Trophoblast cell (in vitro differentiated cells and primary cell): Measurements from ENCODE around the gene MARCHF7.

ENCODE experiments used
- DNase-seq, 2 donors: peaks; one replicate each; pipeline ENCODE4 v3.0.0-alpha.2; 2016
- H2AFZ ChIP-seq: 2 replicates; pipeline ENCODE4 v1.6.1; 2013; ENCODE audit warnings: low read length, moderate library complexity, mild to moderate bottlenecking; ENCODE audit not compliant: insufficient read depth, poor library complexity
- H2AK5ac ChIP-seq: 2 replicates; pipeline ENCODE4 v1.6.1; 2013; ENCODE audit warnings: mild to moderate bottlenecking, low read length
- H2BK120ac ChIP-seq: 2 replicates; pipeline ENCODE4 v1.6.1; 2013; ENCODE audit warnings: low read length, mild to moderate bottlenecking, moderate library complexity; ENCODE audit not compliant: insufficient read depth, poor library complexity
- H2BK12ac ChIP-seq: 2 replicates; pipeline ENCODE4 v1.6.1; 2013; ENCODE audit warnings: mild to moderate bottlenecking, low read length, moderate library complexity
- H2BK5ac ChIP-seq: 2 replicates; pipeline ENCODE4 v1.6.1; 2013; ENCODE audit warnings: low read length, low read depth, moderate library complexity, mild to moderate bottlenecking; ENCODE audit not compliant: poor library complexity
- H3K14ac ChIP-seq: 2 replicates; pipeline ENCODE4 v1.6.1; 2013; ENCODE audit warnings: mild to moderate bottlenecking, low read length
- H3K18ac ChIP-seq: 2 replicates; pipeline ENCODE4 v1.6.1; 2013; ENCODE audit warnings: mild to moderate bottlenecking, low read length
- H3K23ac ChIP-seq: 2 replicates; pipeline ENCODE4 v1.6.1; 2013; ENCODE audit warnings: low read length
- H3K27ac ChIP-seq: 2 replicates; pipeline ENCODE4 v1.5.1; 2013; ENCODE audit warnings: low read depth, mild to moderate bottlenecking, inconsistent platforms, low read length, moderate library complexity
- H3K27me3 ChIP-seq: 2 replicates; pipeline ENCODE4 v1.6.1; 2013; ENCODE audit warnings: inconsistent platforms, mild to moderate bottlenecking, low read length, moderate library complexity; ENCODE audit not compliant: insufficient read depth
- H3K36me3 ChIP-seq, 2 experiments: 1 replicate in 1 of 2; 2 replicates in 1 of 2; pipeline ENCODE4 v1.6.1; 2013; ENCODE audit warnings: low read length in 2 of 2, mild to moderate bottlenecking in 2 of 2, moderate library complexity in 1 of 2; ENCODE audit not compliant: insufficient read depth in 2 of 2, control insufficient read depth in 1 of 2
- H3K4ac ChIP-seq: 2 replicates; pipeline ENCODE4 v1.6.1; 2013; ENCODE audit warnings: low read depth, mild to moderate bottlenecking, low read length, moderate library complexity
- H3K4me1 ChIP-seq, 2 experiments: 1 replicate in 1 of 2; 2 replicates in 1 of 2; pipeline ENCODE4 v1.6.1; 2013; ENCODE audit warnings: low read length in 2 of 2, mild to moderate bottlenecking in 2 of 2, moderate library complexity in 1 of 2; ENCODE audit not compliant: insufficient read depth in 2 of 2, control insufficient read depth in 1 of 2
- H3K4me2 ChIP-seq: 2 replicates; pipeline ENCODE4 v1.6.1; 2013; ENCODE audit warnings: inconsistent platforms, mild to moderate bottlenecking, low read length, moderate library complexity
- H3K4me3 ChIP-seq: 2 replicates; pipeline ENCODE4 v1.5.1; 2013; ENCODE audit warnings: mild to moderate bottlenecking, low read depth, low read length, inconsistent platforms
- H3K79me1 ChIP-seq: one replicate; pipeline ENCODE4 v1.6.1; 2013; ENCODE audit warnings: low read length
- H3K79me2 ChIP-seq: 2 replicates; pipeline ENCODE4 v1.6.1; 2013; ENCODE audit warnings: low read length, mild to moderate bottlenecking; ENCODE audit not compliant: control insufficient read depth, insufficient read depth, poor library complexity
- H3K9ac ChIP-seq: 2 replicates; pipeline ENCODE4 v1.6.1; 2013; ENCODE audit warnings: mild to moderate bottlenecking, low read length
- H3K9me3 ChIP-seq: 2 replicates; pipeline ENCODE4 v1.6.1; 2013; ENCODE audit warnings: low read depth, mild to moderate bottlenecking, control low read depth, inconsistent platforms, low read length; ENCODE audit not compliant: insufficient read depth
- H4K12ac ChIP-seq: 2 replicates; pipeline ENCODE4 v1.6.1; 2013; ENCODE audit warnings: low read depth, mild to moderate bottlenecking, low read length, moderate library complexity
- H4K8ac ChIP-seq: 2 replicates; pipeline ENCODE4 v1.6.1; 2013; ENCODE audit warnings: low read depth, mild to moderate bottlenecking, low read length, moderate library complexity
- H4K91ac ChIP-seq: one replicate; pipeline ENCODE4 v1.6.1; 2013; ENCODE audit warnings: low read depth, mild to moderate bottlenecking, low read length, moderate library complexity
- WGBS: extraction: QIAGEN DNeasy Blood & Tissue Kit; methylation state at CpG from one replicate; pipeline ENCODE4 v1.1.7; 2013; ENCODE audit warnings: missing lambda C conversion rate; ENCODE audit not compliant: insufficient read length, insufficient coverage; ENCODE audit errors: extremely low coverage; 5-methylcytosine and 5-hydroxymethylcytosine counted together

Gene MARCHF7

GRCh38 chr2:159695795-159696448 is 16.4 kb upstream of the MARCHF7 start:
- no peak overlapping the region for H2AFZ ChIP-seq
- H3K14ac ChIP-seq, result no peak overlapping the region
- H4K91ac ChIP-seq, result no peak overlapping the region
- H4K12ac ChIP-seq, result no peak overlapping the region
- no peak overlapping the region for H3K4ac ChIP-seq
- no peak overlapping the region for H3K18ac ChIP-seq
- H2BK5ac ChIP-seq, result no peak overlapping the region
- H3K9ac ChIP-seq, result no peak overlapping the region
- no peak overlapping the region for H3K23ac ChIP-seq
- H2BK12ac ChIP-seq, result peak overlapping the region; percentile 31
- no peaks in the 10 kb centered on the region for H3K79me2 ChIP-seq
- H2BK120ac ChIP-seq, result no peak overlapping the region
- H3K27me3 ChIP-seq, result no peaks in the 10 kb centered on the region
- peak overlapping the region; percentile 19 for H3K27ac ChIP-seq
- DNase-seq, result peak; percentile 13 to 53
- H3K4me2 ChIP-seq, result no peak overlapping the region
- WGBS, result no CpG with 5 or more reads among the region's 4 CpGs
- H4K8ac ChIP-seq, result no peak overlapping the region
- H3K9me3 ChIP-seq, result no peaks in the 10 kb centered on the region
- H3K79me1 ChIP-seq, result no peaks in the 10 kb centered on the region
- H3K36me3 ChIP-seq, result no peaks in the 10 kb centered on the region
- H3K4me3 ChIP-seq, result no peak overlapping the region
- H3K4me1 ChIP-seq, result no peaks in the 10 kb centered on the region
- H2AK5ac ChIP-seq, result no peak overlapping the region

GRCh38 chr2:159703491-159703890 is 8.8 kb upstream of the MARCHF7 start:
- H3K79me2 ChIP-seq, result no peaks in the 10 kb centered on the region
- H3K14ac ChIP-seq, result no peak overlapping the region
- no peaks in the 10 kb centered on the region for H3K4me1 ChIP-seq
- H3K18ac ChIP-seq, result no peak overlapping the region
- H2AFZ ChIP-seq, result no peak overlapping the region
- no peak overlapping the region for H3K27ac ChIP-seq
- no CpG with 5 or more reads among the region's 5 CpGs for WGBS
- no peak overlapping the region for H3K23ac ChIP-seq
- H3K4me2 ChIP-seq, result no peak overlapping the region
- no peak overlapping the region for H2BK5ac ChIP-seq
- H3K27me3 ChIP-seq, result no peaks in the 10 kb centered on the region
- no peak overlapping the region for H2AK5ac ChIP-seq
- H2BK120ac ChIP-seq, result no peak overlapping the region
- no peaks in the 10 kb centered on the region for H3K79me1 ChIP-seq
- H4K91ac ChIP-seq, result no peak overlapping the region
- no peak for DNase-seq
- H3K9ac ChIP-seq, result no peak overlapping the region
- H4K12ac ChIP-seq, result no peak overlapping the region
- no peak overlapping the region for H4K8ac ChIP-seq
- no peak overlapping the region for H3K4me3 ChIP-seq
- no peak overlapping the region for H2BK12ac ChIP-seq
- H3K36me3 ChIP-seq, result no peaks in the 10 kb centered on the region
- H3K4ac ChIP-seq, result no peak overlapping the region
- no peaks in the 10 kb centered on the region for H3K9me3 ChIP-seq

- Histone ChIP-seq H3K27ac (no peak overlapping the region), H4K8ac (no peak overlapping the region), H3K23ac (no peak overlapping the region), H3K27me3 (no peaks in the 10 kb centered on the region), H3K36me3 (no peaks in the 10 kb centered on the region), H3K4me1 (no peaks in the 10 kb centered on the region), H3K79me1 (no peaks in the 10 kb centered on the region), H4K91ac (no peak overlapping the region), H3K18ac (no peak overlapping the region), H4K12ac (no peak overlapping the region), H2BK5ac (no peak overlapping the region), H2AK5ac (no peak overlapping the region), H2BK12ac (no peak overlapping the region), H3K79me2 (no peaks in the 10 kb centered on the region), H3K4ac (no peak overlapping the region), H3K14ac (no peak overlapping the region), H2AFZ (no peak overlapping the region), H2BK120ac (no peak overlapping the region), H3K9ac (no peak overlapping the region), H3K4me2 (no peak overlapping the region), H3K9me3 (no peaks in the 10 kb centered on the region), H3K4me3 (no peak overlapping the region)
- WGBS, result no CpG with 5 or more reads among the region's 10 CpGs
- no peak for DNase-seq
Measured at GRCh38 chr2:159706385-159706980, 5.8 kb upstream of the MARCHF7 start.

GRCh38 chr2:159708066-159708760 is 4.1 kb upstream of the MARCHF7 start:
- H3K18ac ChIP-seq, result no peak overlapping the region
- no peak overlapping the region for H3K4me2 ChIP-seq
- no peak overlapping the region for H2AK5ac ChIP-seq
- no peak overlapping the region for H3K23ac ChIP-seq
- H2BK12ac ChIP-seq, result no peak overlapping the region
- H3K9ac ChIP-seq, result no peak overlapping the region
- H2BK120ac ChIP-seq, result no peak overlapping the region
- H3K4ac ChIP-seq, result no peak overlapping the region
- H3K27ac ChIP-seq, result no peak overlapping the region
- no peak overlapping the region for H3K4me3 ChIP-seq
- no peaks in the 10 kb centered on the region for H3K36me3 ChIP-seq
- H4K8ac ChIP-seq, result no peak overlapping the region
- H4K91ac ChIP-seq, result no peak overlapping the region
- DNase-seq, result peak; percentile 66 to 79
- no peaks in the 10 kb centered on the region for H3K9me3 ChIP-seq
- no peaks in the 10 kb centered on the region for H3K4me1 ChIP-seq
- H3K27me3 ChIP-seq, result no peaks in the 10 kb centered on the region
- H3K79me2 ChIP-seq, result peaks cover 8% of the 10 kb centered on the region
- WGBS, result no CpG with 5 or more reads among the region's 5 CpGs
- H2AFZ ChIP-seq, result no peak overlapping the region
- H3K79me1 ChIP-seq, result peaks cover 8% of the 10 kb centered on the region
- H3K14ac ChIP-seq, result no peak overlapping the region
- no peak overlapping the region for H2BK5ac ChIP-seq
- no peak overlapping the region for H4K12ac ChIP-seq
